ENCODE measurements around the gene MAP3K5.
"Not testable (repeated sequence)": the region's sequence is repeated elsewhere in the genome, so short reads cannot be mapped to it uniquely, and the experiment has no call there.

Gene MAP3K5

DNA sequence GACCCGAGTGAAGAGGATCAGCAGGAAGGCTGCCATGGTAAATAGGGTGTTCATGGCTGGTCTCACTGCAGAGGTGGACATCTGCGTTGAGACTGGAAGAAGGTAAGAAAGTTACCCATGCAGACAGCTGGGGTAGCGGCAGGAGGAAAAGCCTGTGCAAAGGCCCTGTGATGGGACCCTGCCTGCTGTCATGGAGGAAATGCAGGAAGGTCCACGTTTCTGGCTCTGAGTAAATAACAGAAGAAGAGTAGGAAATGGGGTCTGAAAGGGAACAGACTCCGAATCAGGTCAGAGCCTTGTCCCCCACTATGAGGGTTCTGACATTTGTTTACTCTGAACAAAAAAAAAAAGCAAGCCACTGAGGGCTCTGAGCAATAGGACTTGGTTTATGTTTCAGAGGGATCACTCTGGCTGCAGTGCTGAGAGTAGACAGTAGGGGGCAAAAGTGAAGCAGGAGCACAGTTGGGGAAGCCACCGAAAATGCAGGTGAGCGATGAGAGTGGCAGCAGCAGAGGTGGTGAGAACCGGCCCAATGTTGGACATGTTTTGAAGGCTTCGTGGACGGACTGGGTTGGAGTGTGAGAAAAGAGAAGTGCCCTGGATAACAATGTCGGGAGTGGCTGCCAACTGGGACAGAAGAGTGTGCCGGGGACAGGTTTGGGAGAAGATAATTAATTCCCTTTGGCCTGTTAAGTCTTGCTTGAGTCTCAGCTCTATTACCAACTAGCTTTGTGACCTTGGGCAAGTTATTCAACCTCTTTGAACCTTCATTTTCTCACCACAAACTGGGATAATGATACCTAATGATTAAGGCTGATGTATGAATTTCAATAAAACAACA, 184.1 kb downstream of the MAP3K5 start:
- peak; percentile 35 for DNase-seq

GRCh38 chr6:136607204-136607931, 184.9 kb downstream of the MAP3K5 start:
- no peak for DNase-seq

- no peak for DNase-seq
Observed at GRCh38 chr6:136604928-136605510, 187.3 kb downstream of the MAP3K5 start.

DNA sequence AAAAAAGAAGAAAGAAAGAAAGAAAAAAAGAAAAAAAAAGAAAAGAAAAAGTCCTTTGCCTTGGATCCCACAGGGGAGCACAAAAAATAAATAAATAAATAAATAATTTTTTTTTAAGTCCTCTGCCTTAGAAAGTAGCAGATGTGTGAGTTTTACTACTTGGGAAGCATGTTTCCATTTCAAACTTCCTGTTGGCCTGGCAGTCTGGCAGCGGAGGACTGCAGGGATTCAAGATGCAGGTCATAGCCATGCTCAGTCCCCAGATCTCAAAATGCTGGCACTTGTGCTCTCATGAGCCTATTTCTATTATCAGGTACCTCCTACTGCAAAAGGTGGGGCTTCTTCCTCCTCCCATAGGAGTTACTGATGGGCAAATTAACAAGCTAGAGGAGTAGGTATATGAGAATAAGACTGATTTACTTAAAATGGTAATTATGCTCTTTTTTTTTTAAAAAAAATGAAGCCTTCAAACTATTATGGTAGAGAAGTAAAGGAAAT, 187.9 kb downstream of the MAP3K5 start:
- DNase-seq, result no peak

DNA sequence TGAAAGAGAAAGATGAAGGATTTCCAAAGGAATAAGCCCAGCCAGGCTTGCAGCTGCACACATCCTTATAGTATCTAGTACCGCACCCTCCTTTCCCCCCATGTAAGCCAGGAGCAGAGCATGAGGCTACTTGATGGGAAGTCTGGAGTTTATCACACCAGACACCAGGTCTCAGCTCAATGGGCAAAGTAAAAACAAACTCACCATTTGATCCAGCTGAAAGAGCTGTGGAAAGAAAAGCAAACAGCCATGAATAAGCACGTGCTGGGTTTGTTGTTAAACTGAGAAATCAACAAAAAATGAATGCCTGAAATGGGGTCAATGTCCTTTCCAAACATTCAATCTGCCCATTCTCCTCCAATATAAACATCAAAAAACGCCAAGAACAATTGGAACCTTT, 191.5 kb downstream of the MAP3K5 start:
- DNase-seq, result no peak

GRCh38 chr6:136599329-136600011, 192.8 kb downstream of the MAP3K5 start:
- no peak for DNase-seq

GRCh38 chr6:136598048-136598447, 194.2 kb downstream of the MAP3K5 start:
- no peak for DNase-seq

DNA sequence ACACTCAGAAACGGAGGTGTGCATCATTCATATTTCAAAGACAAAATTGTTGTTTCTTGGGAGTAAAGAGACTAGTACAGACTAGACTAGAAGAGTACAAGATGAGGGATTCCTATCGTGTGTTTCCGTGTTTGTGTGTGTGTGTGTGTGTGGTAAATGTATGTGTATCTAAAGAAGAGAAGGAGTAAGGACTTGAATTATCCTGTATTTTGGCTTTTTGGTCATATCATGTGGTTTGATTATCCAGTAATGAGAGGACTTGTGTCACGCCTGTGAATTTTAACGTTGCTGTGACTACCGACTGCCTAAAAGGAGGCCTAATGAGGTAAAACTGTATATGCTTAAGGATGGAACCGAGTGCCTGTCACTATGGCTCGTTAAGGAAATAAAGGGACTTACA, 197.6 kb downstream of the MAP3K5 start:
- no peak for DNase-seq

GRCh38 chr6:136593748-136594490, 198.4 kb downstream of the MAP3K5 start:
- no peak for DNase-seq

DNA sequence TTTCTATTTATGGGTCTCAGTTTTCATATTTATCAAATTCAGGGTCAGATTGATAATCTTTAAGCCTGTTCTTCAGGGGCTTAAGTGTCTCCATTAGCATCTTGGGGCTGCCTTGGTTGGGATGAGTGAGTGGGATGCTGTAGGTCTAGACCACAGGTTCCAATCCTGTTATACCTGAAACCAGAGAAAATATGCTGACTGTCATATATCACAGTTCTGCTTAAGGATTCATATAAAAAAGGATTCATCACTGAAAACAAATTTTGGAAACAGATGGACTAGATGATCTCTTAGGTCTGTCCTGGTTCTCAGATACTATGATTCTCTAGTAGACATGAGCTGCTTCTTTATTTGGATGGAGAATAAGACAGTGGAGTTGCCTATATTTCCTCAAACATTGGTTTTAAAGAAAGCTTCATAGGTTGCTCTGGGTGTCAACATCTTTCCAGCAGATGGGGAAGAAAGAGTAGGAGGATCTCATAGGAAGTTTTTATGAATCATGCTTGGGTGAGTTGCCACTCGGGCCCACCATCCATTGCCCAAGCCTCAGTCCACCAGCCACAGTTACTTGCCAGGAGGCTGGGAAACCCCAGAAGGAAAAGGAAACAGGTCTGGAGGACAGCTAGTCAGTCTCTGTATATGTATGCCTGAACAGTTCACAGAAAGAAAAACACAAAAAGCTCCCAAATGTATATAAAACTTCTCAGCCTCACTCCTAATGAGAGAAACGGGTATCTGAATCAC, 199.2 kb downstream of the MAP3K5 start:
- no peak for DNase-seq

- no peak for DNase-seq
Observed at GRCh38 chr6:136591617-136592016, 200.7 kb downstream of the MAP3K5 start.

DNA sequence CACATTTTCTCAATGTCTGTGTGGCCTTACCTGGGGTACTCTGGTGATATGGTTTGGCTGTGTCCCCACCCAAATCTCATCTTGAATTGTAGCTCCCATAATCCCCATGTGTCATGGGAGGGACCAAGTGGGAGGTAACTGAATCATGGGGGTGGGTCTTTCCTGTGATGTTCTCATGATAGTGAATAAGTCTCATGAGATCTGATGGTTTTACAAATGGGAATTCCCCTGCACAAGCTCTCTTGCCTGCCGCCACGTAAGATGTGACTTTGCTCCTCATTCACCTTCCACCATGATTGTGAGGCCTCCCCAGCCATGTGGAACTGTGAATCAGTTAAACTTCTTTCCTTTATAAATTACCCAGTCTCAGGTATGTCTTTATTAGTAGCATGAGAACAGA, 201.4 kb downstream of the MAP3K5 start:
- DNase-seq, result not testable (repeated sequence)

GRCh38 chr6:136587527-136587926, 204.8 kb downstream of the MAP3K5 start:
- no peak for DNase-seq

- no peak for DNase-seq
Observed at GRCh38 chr6:136586295-136586694, 206.0 kb downstream of the MAP3K5 start.

DNA sequence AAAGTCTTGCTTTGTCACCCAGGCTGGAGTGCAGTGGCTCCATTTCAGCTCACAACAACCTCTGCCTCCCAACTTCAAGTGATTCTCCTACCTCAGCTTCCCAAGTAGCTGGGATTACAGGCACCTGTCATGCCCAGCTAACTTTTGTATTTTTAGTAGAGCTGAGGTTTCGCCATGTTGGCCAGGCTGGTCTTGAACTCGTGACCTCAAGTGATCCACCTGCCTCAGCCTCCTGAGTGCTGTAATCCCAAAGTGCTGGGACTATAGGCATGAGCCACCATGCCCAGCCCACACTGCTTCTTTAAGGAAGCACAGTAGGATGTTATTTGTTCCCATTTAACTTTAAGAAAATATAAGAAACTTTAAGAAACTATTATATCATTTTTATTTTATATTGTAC, 206.8 kb downstream of the MAP3K5 start:
- DNase-seq, result not testable (repeated sequence)

DNA sequence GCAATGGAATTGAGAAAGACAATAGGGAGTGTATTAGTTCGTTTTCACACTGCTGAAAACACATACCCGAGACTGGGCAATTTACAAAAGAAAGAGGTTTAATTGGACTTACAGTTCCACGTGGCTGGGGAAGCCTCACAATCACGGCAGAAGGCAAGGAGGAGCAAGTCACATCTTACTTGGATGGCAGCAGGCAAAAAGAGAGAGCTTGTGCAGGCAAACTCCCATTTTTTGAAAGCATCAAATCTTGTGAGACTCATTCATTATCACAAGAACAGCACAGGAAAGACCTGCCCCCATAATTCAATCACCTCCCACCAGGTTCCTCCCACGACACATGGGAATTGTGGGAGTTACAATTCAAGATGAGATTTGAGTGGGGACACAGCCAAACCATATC, 208.0 kb downstream of the MAP3K5 start:
- DNase-seq, result not testable (repeated sequence)

GRCh38 chr6:136582711-136583471, 209.4 kb downstream of the MAP3K5 start:
- no peak for DNase-seq

GRCh38 chr6:136579800-136580199, 212.5 kb downstream of the MAP3K5 start:
- no peak for DNase-seq

- DNase-seq, result no peak
Observed at GRCh38 chr6:136576821-136577220, 215.5 kb downstream of the MAP3K5 start.

GRCh38 chr6:136571496-136571895, 220.8 kb downstream of the MAP3K5 start:
- no peak for DNase-seq

All from right kidney (tissue), 1 donor.